IPS DF 6.9 (cell line): ENCODE data around the gene CTNNA3.

Experiments used
- DNase-seq: peaks from one replicate; pipeline ENCODE4 v3.0.0-alpha.2; 2013; ENCODE audit warnings: low read depth, low spot score
- H3K27ac ChIP-seq: one replicate; pipeline ENCODE4 v1.5.1; 2013; ENCODE audit warnings: low read length, control low read depth
- H3K27me3 ChIP-seq: 2 replicates; pipeline ENCODE4 v1.6.1; 2013; ENCODE audit warnings: mild to moderate bottlenecking, low read length; ENCODE audit not compliant: control insufficient read depth, insufficient read depth
- H3K36me3 ChIP-seq: 2 replicates; pipeline ENCODE4 v1.6.1; 2013; ENCODE audit warnings: low read length; ENCODE audit not compliant: control insufficient read depth, insufficient read depth
- H3K4me1 ChIP-seq: 2 replicates; pipeline ENCODE4 v1.6.1; 2013; ENCODE audit warnings: low read length; ENCODE audit not compliant: control insufficient read depth, insufficient read depth
- H3K4me3 ChIP-seq: 2 replicates; pipeline ENCODE4 v1.5.1; 2013; ENCODE audit warnings: mild to moderate bottlenecking, low read length
- H3K9me3 ChIP-seq: 2 replicates; pipeline ENCODE4 v1.6.1; 2013; ENCODE audit warnings: low read length, inconsistent platforms; ENCODE audit not compliant: control insufficient read depth, insufficient read depth
- WGBS: extraction: QIAGEN DNeasy Blood & Tissue Kit; methylation state at CpG from one replicate; pipeline ENCODE4 v1.1.7; 2013; ENCODE audit warnings: mixed read lengths, missing lambda C conversion rate; ENCODE audit not compliant: insufficient read length, insufficient coverage; 5-methylcytosine and 5-hydroxymethylcytosine counted together

CTNNA3 gene

DNA sequence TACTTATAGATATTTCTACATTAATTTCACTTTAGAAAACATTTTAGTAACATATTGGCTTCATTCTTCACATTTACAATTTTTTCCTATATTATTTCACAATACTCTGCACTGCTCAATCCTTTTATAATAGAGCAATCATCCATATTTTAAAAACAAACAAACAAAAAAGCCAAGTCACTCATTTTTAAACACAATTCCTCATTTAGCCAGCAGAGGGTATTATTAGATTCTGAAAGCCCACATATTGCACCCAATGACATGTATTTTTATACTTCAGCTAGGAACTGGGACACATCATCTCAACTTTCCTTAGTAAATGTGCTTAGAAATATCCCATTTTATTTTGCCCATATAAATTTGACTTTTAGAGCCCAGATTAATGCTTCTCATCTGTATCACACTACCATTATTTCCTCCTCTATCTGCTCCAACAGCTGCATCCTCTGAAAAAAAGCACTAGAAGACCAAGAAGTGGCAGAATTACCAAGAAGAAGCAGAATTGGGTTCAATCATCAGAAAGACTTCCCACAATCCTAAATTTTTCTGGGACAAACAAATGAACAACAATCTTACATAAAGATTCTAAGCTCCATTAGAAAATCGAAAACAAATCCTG is 29.5 kb downstream of the CTNNA3 start:
- no peaks in the 10 kb centered on the region for H3K9me3 ChIP-seq
- DNase-seq = no peak
- H3K27me3 ChIP-seq = no peaks in the 10 kb centered on the region
- no peaks in the 10 kb centered on the region for H3K36me3 ChIP-seq
- H3K27ac ChIP-seq = no peak overlapping the region
- no peak overlapping the region for H3K4me3 ChIP-seq
- no peaks in the 10 kb centered on the region for H3K4me1 ChIP-seq
- WGBS = no CpG with 5 or more reads among the region's 1 CpG

- Histone ChIP-seq H3K36me3 (no peaks in the 10 kb centered on the region), H3K9me3 (no peaks in the 10 kb centered on the region), H3K27ac (no peak overlapping the region), H3K4me3 (no peak overlapping the region), H3K27me3 (no peaks in the 10 kb centered on the region), H3K4me1 (no peaks in the 10 kb centered on the region)
- no peak for DNase-seq
Observed at GRCh38 chr10:67665491-67665890, 30.5 kb downstream of the CTNNA3 start.

GRCh38 chr10:67664942-67665341 is 31.1 kb downstream of the CTNNA3 start:
- Histone ChIP-seq H3K27ac (no peak overlapping the region), H3K36me3 (no peaks in the 10 kb centered on the region), H3K27me3 (no peaks in the 10 kb centered on the region), H3K4me1 (no peaks in the 10 kb centered on the region), H3K9me3 (no peaks in the 10 kb centered on the region), H3K4me3 (no peak overlapping the region)
- DNase-seq = no peak
- whole genome bisulfite sequencing = no CpG with 5 or more reads among the region's 3 CpGs

- no CpG with 5 or more reads among the region's 13 CpGs for WGBS
- Histone ChIP-seq H3K4me1 (no peaks in the 10 kb centered on the region), H3K27ac (no peak overlapping the region), H3K4me3 (no peak overlapping the region), H3K9me3 (no peaks in the 10 kb centered on the region), H3K36me3 (no peaks in the 10 kb centered on the region), H3K27me3 (no peaks in the 10 kb centered on the region)
- DNase-seq = no peak
Observed at GRCh38 chr10:67663449-67664087, 32.4 kb downstream of the CTNNA3 start.

GRCh38 chr10:67662415-67662814 is 33.6 kb downstream of the CTNNA3 start:
- H3K36me3 ChIP-seq = no peaks in the 10 kb centered on the region
- no peak overlapping the region for H3K27ac ChIP-seq
- no peaks in the 10 kb centered on the region for H3K27me3 ChIP-seq
- H3K4me1 ChIP-seq = no peaks in the 10 kb centered on the region
- WGBS = no CpG with 5 or more reads among the region's 3 CpGs
- DNase-seq = no peak
- H3K9me3 ChIP-seq = no peaks in the 10 kb centered on the region
- H3K4me3 ChIP-seq = no peak overlapping the region

- H3K36me3 ChIP-seq = no peaks in the 10 kb centered on the region
- DNase-seq = no peak
- no peaks in the 10 kb centered on the region for H3K27me3 ChIP-seq
- no peaks in the 10 kb centered on the region for H3K4me1 ChIP-seq
- no peak overlapping the region for H3K27ac ChIP-seq
- H3K4me3 ChIP-seq = no peak overlapping the region
- H3K9me3 ChIP-seq = no peaks in the 10 kb centered on the region
- WGBS = no CpG with 5 or more reads among the region's 2 CpGs
Observed at GRCh38 chr10:67659497-67659896, 36.5 kb downstream of the CTNNA3 start.

DNA sequence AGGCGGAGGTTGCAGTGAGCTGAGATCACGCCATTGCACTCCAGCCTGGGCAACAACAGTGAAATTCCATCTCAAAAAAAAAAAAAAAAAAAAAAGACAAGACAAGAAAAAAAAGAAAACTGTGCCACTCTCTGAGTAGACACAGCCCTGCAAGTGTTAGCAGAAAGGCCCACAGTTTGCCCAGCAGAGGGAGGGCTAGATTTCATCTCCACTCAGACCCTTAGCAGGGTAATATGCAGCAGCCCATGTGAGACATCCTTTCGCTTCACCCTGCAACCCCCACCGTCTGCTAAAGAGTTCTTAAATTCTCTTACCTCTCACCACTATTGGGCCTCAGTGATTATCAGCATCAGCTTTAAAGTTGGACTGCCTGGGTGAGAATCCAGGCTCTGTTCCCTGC is 38.2 kb downstream of the CTNNA3 start:
- Histone ChIP-seq H3K36me3 (no peaks in the 10 kb centered on the region), H3K27ac (no peak overlapping the region), H3K4me3 (no peak overlapping the region), H3K4me1 (no peaks in the 10 kb centered on the region), H3K9me3 (no peaks in the 10 kb centered on the region), H3K27me3 (no peaks in the 10 kb centered on the region)
- no CpG with 5 or more reads among the region's 4 CpGs for WGBS
- DNase-seq = no peak

DNA sequence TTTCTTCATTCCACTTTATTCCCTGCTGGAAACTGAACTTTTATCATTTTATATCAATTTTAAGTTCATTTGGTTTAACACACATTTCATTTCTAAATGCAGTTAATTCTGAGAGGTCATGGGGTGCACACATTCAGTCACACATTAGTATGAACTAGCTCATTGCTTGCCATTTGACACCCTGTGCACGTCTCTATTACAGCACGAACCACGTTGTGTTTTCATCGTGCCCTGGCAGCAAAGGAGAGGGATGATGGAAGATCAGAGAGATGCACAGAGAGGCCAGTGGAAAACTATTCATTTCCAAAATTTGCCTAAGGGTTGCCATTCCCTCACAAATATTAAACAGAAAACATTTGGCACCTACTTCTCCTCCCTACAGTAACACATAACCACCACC is 45.4 kb downstream of the CTNNA3 start:
- DNase-seq = no peak
- Histone ChIP-seq H3K4me3 (no peak overlapping the region), H3K27ac (no peak overlapping the region), H3K36me3 (no peaks in the 10 kb centered on the region), H3K27me3 (no peaks in the 10 kb centered on the region), H3K9me3 (no peaks in the 10 kb centered on the region), H3K4me1 (no peaks in the 10 kb centered on the region)
- WGBS = no CpG with 5 or more reads among the region's 4 CpGs

DNA sequence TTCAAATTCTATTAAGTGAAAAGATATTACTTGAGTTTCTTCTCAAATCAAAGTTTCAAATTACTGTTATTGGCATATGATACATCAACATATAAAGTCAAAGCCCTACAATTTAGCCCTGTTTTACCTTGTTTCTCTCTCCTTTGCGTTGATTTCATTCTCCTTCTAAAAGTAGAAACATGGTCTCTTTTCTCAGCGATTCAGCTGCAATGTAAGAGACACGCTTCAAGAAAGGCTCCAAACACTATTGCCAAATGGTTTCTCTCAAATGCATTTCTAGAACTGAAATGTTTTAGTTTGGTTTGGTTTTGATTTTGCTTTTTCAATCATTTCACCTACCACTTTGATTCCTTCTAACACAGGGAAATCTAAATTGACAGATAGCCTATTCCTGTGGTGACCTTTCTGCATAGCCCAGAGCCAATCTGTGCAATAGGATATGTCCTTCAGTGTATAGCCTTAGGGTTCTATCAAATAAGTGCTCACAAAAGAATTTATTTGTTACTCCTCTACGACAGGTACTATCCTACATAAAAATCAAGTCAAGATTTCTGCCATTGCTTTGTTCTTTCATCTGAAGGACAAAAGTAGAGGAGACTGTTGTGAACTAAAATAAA is 47.3 kb downstream of the CTNNA3 start:
- DNase-seq = no peak
- Histone ChIP-seq H3K27me3 (no peaks in the 10 kb centered on the region), H3K4me3 (no peak overlapping the region), H3K9me3 (no peaks in the 10 kb centered on the region), H3K4me1 (no peaks in the 10 kb centered on the region), H3K27ac (no peak overlapping the region), H3K36me3 (no peaks in the 10 kb centered on the region)
- whole genome bisulfite sequencing = no CpG with 5 or more reads among the region's 4 CpGs

- Histone ChIP-seq H3K36me3 (no peaks in the 10 kb centered on the region), H3K27me3 (no peaks in the 10 kb centered on the region), H3K27ac (no peak overlapping the region), H3K4me1 (peaks cover 2% of the 10 kb centered on the region; the same call in 1 of the 2 replicates), H3K9me3 (no peaks in the 10 kb centered on the region), H3K4me3 (no peak overlapping the region)
- no peak for DNase-seq
Observed at GRCh38 chr10:67630904-67631303, 65.1 kb downstream of the CTNNA3 start.

- Histone ChIP-seq H3K27me3 (no peaks in the 10 kb centered on the region), H3K36me3 (no peaks in the 10 kb centered on the region), H3K4me3 (no peak overlapping the region), H3K9me3 (no peaks in the 10 kb centered on the region), H3K4me1 (peaks cover 2% of the 10 kb centered on the region; the same call in 1 of the 2 replicates), H3K27ac (no peak overlapping the region)
- DNase-seq = no peak
Observed at GRCh38 chr10:67629461-67629971, 66.5 kb downstream of the CTNNA3 start.
